Gastrocnemius medialis (tissue), 4 donors: ENCODE results near the gene ATF1. TPM values are rescaled to one million over a fixed set of nuclear protein-coding genes. Genes with fewer than 3 reads are reported as not detected.
"Not testable (repeated sequence)": the region's sequence is repeated elsewhere in the genome, so short reads cannot be mapped to it uniquely, and the experiment has no call there.

Source experiments
- ATAC-seq, 2 donors: fragments of 150-250 bp; one replicate each; pipeline ENCODE4 v1.9.1; 2016
- DNase-seq, 2 donors: peaks; one replicate each; pipeline ENCODE4 v3.0.0-alpha.2; 2019
- H3K27ac ChIP-seq, 4 donors: fragments of 200-600 bp; sonication (generic); 1 replicate in 1 of 4; 2 replicates in 3 of 4; pipeline ENCODE4 v1.5.1; 2016 to 2018; ENCODE audit warnings: mild to moderate bottlenecking in 2 of 4, moderate library complexity in 1 of 4
- H3K27me3 ChIP-seq, 3 donors: fragments of 200-600 bp; sonication (generic) in 2 of 3; 1 replicate in 1 of 3; 2 replicates in 2 of 3; pipeline versions ENCODE4 v1.5.1 to v1.6.0; 2016 to 2019; ENCODE audit warnings: mild to moderate bottlenecking in 1 of 3, moderate library complexity in 1 of 3
- H3K36me3 ChIP-seq, 2 donors: fragments of 200-600 bp; sonication (generic) in 1 of 2; one replicate each; pipeline ENCODE4 v1.5.1; 2017 to 2018
- H3K4me1 ChIP-seq, 2 donors: fragments of 200-600 bp; sonication (generic) in 1 of 2; one replicate each; pipeline ENCODE4 v1.5.1; 2016 to 2017; ENCODE audit warnings: mild to moderate bottlenecking in 2 of 2
- H3K4me3 ChIP-seq, 4 donors: fragments of 200-600 bp; sonication (generic) in 3 of 4; 1 replicate in 1 of 4; 2 replicates in 3 of 4; pipeline ENCODE4 v1.5.1; 2016 to 2019; ENCODE audit warnings: mild to moderate bottlenecking in 2 of 4
- H3K9me3 ChIP-seq, 3 donors: fragments of 200-600 bp; sonication (generic) in 2 of 3; 1 replicate in 1 of 3; 2 replicates in 2 of 3; pipeline ENCODE4 v1.5.1; 2016 to 2019
- CTCF ChIP-seq, 5 experiments: fragments of 450-650 bp in 3 of 5; fragments of 200-600 bp in 2 of 5; sonication (generic) in 2 of 5; IDR thresholded peaks in 4 of 5; conservative IDR thresholded peaks in 1 of 5; 1 replicate in 4 of 5; 2 replicates in 1 of 5; pipeline ENCODE4 v1.5.1; 2016 to 2019; ENCODE audit warnings: antibody characterized with exemption in 5 of 5, mild to moderate bottlenecking in 3 of 5, moderate library complexity in 3 of 5
- POLR2A ChIP-seq, 2 donors: fragments of 450-650 bp; IDR thresholded peaks; one replicate each; pipeline ENCODE4 v1.6.1; 2017; ENCODE audit warnings: antibody characterized with exemption in 2 of 2, mild to moderate bottlenecking in 2 of 2, moderate library complexity in 2 of 2
- in situ Hi-C, 4 donors: fragments of 200-750 bp; cut with MboI; loops; one replicate each; pipeline versions ENCODE4 v1.15.0 to v1.8.0; 2017; ENCODE audit warnings: low sequenced_read_pairs in 4 of 4
- intact Hi-C: fragments of 100-400 bp; cut with DNase I; formaldehyde crosslinking; loops from one replicate; pipeline ENCODE4 v1.15.1; 2023; ENCODE audit warnings: low total_unique reads
- total RNA-seq, 4 donors: library from RNA; depleted of rRNA; stranded (reverse); fragments of >200 nt; gene quantifications; one replicate each; pipeline versions ENCODE4 v1.1.0 to v1.2.3, GENCODE V29; 2016

Gene ATF1
- total RNA-seq, 4 donors from 2014 or later = 16.4 to 44.5 (median 37.5) TPM

DNA sequence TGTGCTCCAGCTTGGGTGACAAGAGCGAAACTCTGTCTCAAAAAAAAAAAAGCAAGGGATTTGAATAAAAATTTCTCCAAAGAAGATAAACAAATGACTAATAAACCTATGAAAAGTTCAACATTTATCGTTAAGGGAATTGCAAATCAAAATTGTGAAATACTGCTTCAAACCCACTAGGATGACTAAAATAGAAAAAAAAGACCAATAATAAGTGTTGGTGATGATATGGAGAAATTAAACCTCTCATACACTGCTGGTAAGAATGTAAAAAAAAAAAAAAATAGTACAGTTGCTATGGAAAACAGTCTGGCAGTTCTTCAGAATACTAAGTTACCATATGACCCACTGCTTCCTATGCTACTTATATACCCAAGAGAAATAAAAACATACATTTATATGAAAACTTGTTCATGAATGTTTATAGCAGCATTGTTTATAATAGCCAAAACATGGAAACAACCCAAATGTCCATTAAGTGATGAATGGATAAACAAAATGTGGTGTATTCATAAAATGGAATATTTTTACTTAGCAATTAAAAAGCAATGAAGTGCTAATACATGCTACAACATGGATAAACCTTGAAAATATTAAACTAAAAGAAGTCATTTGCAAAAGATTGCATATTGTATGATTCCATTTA is 39.5 kb downstream of the ATF1 start:
- no peaks in the 10 kb centered on the region for H3K27me3 ChIP-seq
- H3K4me1 ChIP-seq = no peaks in the 10 kb centered on the region
- DNase-seq (no peak), ATAC-seq (no peak)
- no peaks in the 10 kb centered on the region for H3K9me3 ChIP-seq
- no peak overlapping the region for H3K4me3 ChIP-seq
- TF ChIP-seq CTCF (IDR thresholded peaks at IDR 0.05 in 4 of 5, conservative IDR thresholded peaks at IDR 0.05 in 1 of 5) (no peak), POLR2A (IDR thresholded peaks at IDR 0.05) (no peak)
- in situ Hi-C loops = loop anchor here in 1 of 4 donors (25.0 kb wide), 1 partner anchor 534 kb away; the partner anchor contains the start of gene CELA1
- no peak overlapping the region for H3K27ac ChIP-seq
- H3K36me3 ChIP-seq = peaks cover 0 to 24% of the 10 kb centered on the region in 2 donors
- intact Hi-C loops = no loop called here

GRCh38 chr12:50806176-50806575 is 42.3 kb downstream of the ATF1 start:
- Histone ChIP-seq H3K9me3 (no peaks in the 10 kb centered on the region), H3K27ac (no peak overlapping the region), H3K27me3 (no peaks in the 10 kb centered on the region), H3K4me3 (no peak overlapping the region), H3K4me1 (no peaks in the 10 kb centered on the region), H3K36me3 (peaks cover 0 to 18% of the 10 kb centered on the region in 2 donors)
- intact Hi-C loops = no loop called here
- DNase-seq = no peak
- no peak for TF ChIP-seq POLR2A (IDR thresholded peaks at IDR 0.05)
- no peak for TF ChIP-seq CTCF (IDR thresholded peaks at IDR 0.05 in 4 of 5, conservative IDR thresholded peaks at IDR 0.05 in 1 of 5)
- in situ Hi-C loops = loop anchor here in 1 of 4 donors (25.0 kb wide), 1 partner anchor 531 kb away; the partner anchor contains the start of gene CELA1
- no peak for ATAC-seq

GRCh38 chr12:50809131-50809530 is 45.2 kb downstream of the ATF1 start:
- in situ Hi-C loops = loop anchor here in 1 of 4 donors (25.0 kb wide), 1 partner anchor 528 kb away; the partner anchor contains the start of gene CELA1
- H3K9me3 ChIP-seq, H3K27me3 ChIP-seq, H3K4me3 ChIP-seq, H3K27ac ChIP-seq, ATAC-seq, DNase-seq, H3K4me1 ChIP-seq, intact Hi-C loops: not testable (repeated sequence)
- peaks cover 0 to 44% of the 10 kb centered on the region in 2 donors for H3K36me3 ChIP-seq

- H3K27ac ChIP-seq, H3K4me1 ChIP-seq, H3K4me3 ChIP-seq, intact Hi-C loops, H3K9me3 ChIP-seq, ATAC-seq, H3K27me3 ChIP-seq, DNase-seq: not testable (repeated sequence)
- in situ Hi-C loops = loop anchor here in 1 of 4 donors (25.0 kb wide), 1 partner anchor 522 kb away; the partner anchor contains the start of gene CELA1
- H3K36me3 ChIP-seq = peaks cover 0 to 89% of the 10 kb centered on the region in 2 donors
These were observed 51.0 kb downstream of the ATF1 start for GRCh38 chr12:50814921-50815320.

- H3K36me3 ChIP-seq = peaks cover 0 to 41% of the 10 kb centered on the region in 2 donors
- in situ Hi-C loops = loop anchor here in 1 of 4 donors (10.0 to 25.0 kb wide), 2 partner anchors 165 to 517 kb away; partner anchors contain the start of gene CELA1
- no peak for TF ChIP-seq CTCF (IDR thresholded peaks at IDR 0.05 in 4 of 5, conservative IDR thresholded peaks at IDR 0.05 in 1 of 5)
- ATAC-seq (no peak), DNase-seq (no peak)
- no peak overlapping the region for H3K4me3 ChIP-seq
- no peaks in the 10 kb centered on the region for H3K27me3 ChIP-seq
- H3K4me1 ChIP-seq = peaks cover 0 to 7% of the 10 kb centered on the region in 2 donors
- no peak overlapping the region for H3K27ac ChIP-seq
- intact Hi-C loops = no loop called here
- no peaks in the 10 kb centered on the region for H3K9me3 ChIP-seq
These were observed 56.3 kb downstream of the ATF1 start for GRCh38 chr12:50820177-50820576.
